NB4 (cell line): Measurements from ENCODE around the gene LIN7C.

Source experiments
- CTCF ChIP-seq: IDR thresholded peaks from one replicate; pipeline ENCODE4 v1.5.1; 2012; ENCODE audit warnings: low read depth, low read length
- POLR2A ChIP-seq: IDR thresholded peaks from 2 replicates; pipeline ENCODE4 v1.6.1; 2011; ENCODE audit warnings: mild to moderate bottlenecking; ENCODE audit not compliant: insufficient read length; ENCODE audit errors: extremely low read depth

GRCh38 chr11:27541790-27542189, 35.2 kb upstream of the LIN7C start:
- TF ChIP-seq CTCF: no peak
- TF ChIP-seq POLR2A: no peak
